Pancreas (tissue), 10 donors: ENCODE results near the gene TGFBR3L. TPM values are rescaled to one million over a fixed set of nuclear protein-coding genes. Genes with fewer than 3 reads are reported as not detected.

Experiments
- ATAC-seq, 4 donors: fragments of 200-7000 bp; cut with Tn5 transposase; one replicate each; pipeline versions ENCODE4 v1.8.0 to v1.9.1; 2020; ENCODE audit warnings: mild to moderate bottlenecking in 4 of 4, moderate library complexity in 4 of 4
- DNase-seq, 6 donors: peaks; one replicate each; pipeline ENCODE4 v3.0.0-alpha.2; 2020
- FAIRE-seq: peaks from 2 replicates; lab custom pipeline; 2012; peaks lifted over from hg19 to GRCh38; lab: Jason Lieb, UNC
- H3K27ac ChIP-seq, 4 donors: fragments of 200-600 bp; sonication (generic); 1 replicate in 3 of 4; 2 replicates in 1 of 4; pipeline versions ENCODE4 v1.5.0 to v1.8.0; 2020
- H3K27me3 ChIP-seq, 4 donors: fragments of 200-600 bp; one replicate each; pipeline ENCODE4 v1.8.0; 2021
- H3K36me3 ChIP-seq, 3 donors: fragments of 200-600 bp; sonication (generic) in 1 of 3; one replicate each; pipeline versions ENCODE4 v1.5.0 to v1.8.0; 2020 to 2021
- H3K4me1 ChIP-seq, 3 donors: fragments of 200-600 bp; one replicate each; pipeline ENCODE4 v1.8.0; 2021
- H3K4me3 ChIP-seq, 4 donors: fragments of 200-600 bp; sonication (generic) in 2 of 4; one replicate each; pipeline versions ENCODE4 v1.5.0 to v1.8.0; 2020 to 2021
- H3K9me3 ChIP-seq, 4 donors: fragments of 200-600 bp; one replicate each; pipeline ENCODE4 v1.8.0; 2021
- CTCF ChIP-seq, 4 donors: fragments of 200-600 bp; sonication (generic) in 3 of 4; IDR thresholded peaks; one replicate each; pipeline versions ENCODE4 v1.5.0 to v1.8.0; 2021; ENCODE audit warnings: antibody characterized with exemption in 4 of 4
- WGBS, 2 donors: extraction: QIAGEN DNeasy Blood & Tissue Kit; methylation state at CpG; one replicate each; pipeline ENCODE4 v1.1.7; 2013; 5-methylcytosine and 5-hydroxymethylcytosine counted together
- intact Hi-C, 3 donors: fragments of 100-400 bp; cut with DNase I; formaldehyde crosslinking; loops; one replicate each; pipeline versions ENCODE4 v1.11.1 to v1.14.2; 2022
- polyA plus RNA-seq, 2 donors: library from polyadenylated mRNA; stranded (reverse); fragments of 200-250 nt; gene quantifications; one replicate each; pipeline ENCODE4 v1.2.3, GENCODE V29; 2013
- total RNA-seq, 6 donors: library from RNA; stranded (reverse); fragmentation: NEBNext Ultra II Directional in 4 of 6; extraction: Animal tissue kit (Norgen Biotek cat#: 25700) in 4 of 6; gene quantifications; one replicate each; pipeline versions ENCODE4 v1.2.1 to v1.2.4, GENCODE V29; 2021 to 2023
- donor health status: healthy with polysubstance abuse.
- donor health status: DM: no; HTN: no; CAD: no; lungs with moderate emphysema.
- donor health status: DM: no; HTN: no; CAD: no.
- donor health status: control.
- donor health status: control.
- donor health status: Bipolar disorder and iron deficiency.
- donor health status: DM: yes; HTN: yes; CAD: no.
- donor health status: DM: no; HTN: no; CAD: no.
- donor health status: DM: no; HTN: no; CAD: no.
- donor health status: DM: yes; HTN: yes; CAD: no.

TGFBR3L gene
- total and polyA plus RNA-seq, 8 donors = 0.16 to 2.2 (median 0.59) TPM; not detected in 2

GRCh38 chr19:7903244-7904073 is 11.2 kb upstream of the TGFBR3L start, which contains the start of gene MAP2K7:
Gene MAP2K7 (plus strand): TSS chr19:7903877. CDS start chr19:7903945, 68 bp downstream.
- peak within 1 kb of the TSS; percentile 63 to 89 (median 83) for H3K27ac ChIP-seq
- no peaks in the 10 kb centered on the region for H3K9me3 ChIP-seq
- intact Hi-C loops = no loop called here
- no peaks in the 10 kb centered on the region for H3K36me3 ChIP-seq
- peak; percentile 83 for FAIRE-seq
- H3K4me1 ChIP-seq = peaks cover 3 to 14% (median 10%) of the 10 kb centered on the region in 3 donors
- peak in 2 of 4 donors; percentile 20 to 21 for TF ChIP-seq CTCF (IDR thresholded peaks at IDR 0.05)
- ATAC-seq = peak; percentile 87 to 93 (median 90)
- no peaks in the 10 kb centered on the region for H3K27me3 ChIP-seq
- 0 to 1% methylated on average over 72 to 89 of the region's 89 CpGs for WGBS, 2 donors
- peak; percentile 99 to 100 (median 100) for DNase-seq
- peak within 1 kb of the TSS; percentile 53 to 93 (median 82) for H3K4me3 ChIP-seq

GRCh38 chr19:7904074-7905020 is 10.3 kb upstream of the TGFBR3L start:
- FAIRE-seq (no peak), ATAC-seq (peak; percentile 35 to 62 (median 44)), DNase-seq (peak in 5 of 6 donors; percentile 60 to 89 (median 73))
- Histone ChIP-seq H3K4me3 (peak overlapping the region; percentile 53 to 93 (median 82)), H3K27me3 (no peaks in the 10 kb centered on the region), H3K36me3 (no peaks in the 10 kb centered on the region), H3K4me1 (peaks cover 3 to 14% (median 10%) of the 10 kb centered on the region in 3 donors), H3K27ac (peak overlapping the region; percentile 39 to 89 (median 66)), H3K9me3 (no peaks in the 10 kb centered on the region)
- intact Hi-C loops = no loop called here
- WGBS, 2 donors = 5 to 14% methylated on average over 26 to 63 of the region's 68 CpGs
- TF ChIP-seq CTCF (IDR thresholded peaks at IDR 0.05) = no peak

GRCh38 chr19:7905268-7905667 is 9.4 kb upstream of the TGFBR3L start:
- no peak for ATAC-seq
- intact Hi-C loops = no loop called here
- H3K4me1 ChIP-seq = peaks cover 3 to 14% (median 10%) of the 10 kb centered on the region in 3 donors
- no peak for FAIRE-seq
- no peaks in the 10 kb centered on the region for H3K9me3 ChIP-seq
- peak in 5 of 6 donors; percentile 13 to 80 (median 31) for DNase-seq
- peak overlapping the region in 2 of 4 donors; percentile 89 to 93 for H3K4me3 ChIP-seq
- TF ChIP-seq CTCF (IDR thresholded peaks at IDR 0.05) = no peak
- H3K27me3 ChIP-seq = no peaks in the 10 kb centered on the region
- peaks cover 0 to 4% (median under 1%) of the 10 kb centered on the region in 3 donors for H3K36me3 ChIP-seq
- H3K27ac ChIP-seq = no peak overlapping the region
- 60 to 76% methylated on average over 10 of the region's 10 CpGs for WGBS, 2 donors

- no peak for ATAC-seq
Observed at GRCh38 chr19:7905859-7906258, 8.8 kb upstream of the TGFBR3L start.

More at GRCh38 chr19:7905859-7906258, 8.8 kb upstream of the TGFBR3L start:
- no peak for FAIRE-seq
- TF ChIP-seq CTCF (IDR thresholded peaks at IDR 0.05) = no peak
- WGBS, 2 donors = 80 to 87% methylated on average over 10 of the region's 10 CpGs
- Histone ChIP-seq H3K27ac (no peak overlapping the region), H3K4me1 (peaks cover 3 to 14% (median 10%) of the 10 kb centered on the region in 3 donors), H3K36me3 (peaks cover 4 to 10% (median 6%) of the 10 kb centered on the region in 3 donors), H3K9me3 (no peaks in the 10 kb centered on the region), H3K27me3 (no peaks in the 10 kb centered on the region), H3K4me3 (no peak overlapping the region)
- DNase-seq = peak in 5 of 6 donors; percentile 20 to 69 (median 24)
- intact Hi-C loops = no loop called here
